CD4-positive, alpha-beta T cell treated with Interleukin-4 for 1 hour (primary cell): ENCODE data around the gene DLEC1.
"Not testable (repeated sequence)": the region's sequence is repeated elsewhere in the genome, so short reads cannot be mapped to it uniquely, and the experiment has no call there.

Experiments used
- DNase-seq, 2 donors: peaks; one replicate each; pipeline ENCODE4 v3.0.0-alpha.2; 2020 to 2022

Gene DLEC1

DNA sequence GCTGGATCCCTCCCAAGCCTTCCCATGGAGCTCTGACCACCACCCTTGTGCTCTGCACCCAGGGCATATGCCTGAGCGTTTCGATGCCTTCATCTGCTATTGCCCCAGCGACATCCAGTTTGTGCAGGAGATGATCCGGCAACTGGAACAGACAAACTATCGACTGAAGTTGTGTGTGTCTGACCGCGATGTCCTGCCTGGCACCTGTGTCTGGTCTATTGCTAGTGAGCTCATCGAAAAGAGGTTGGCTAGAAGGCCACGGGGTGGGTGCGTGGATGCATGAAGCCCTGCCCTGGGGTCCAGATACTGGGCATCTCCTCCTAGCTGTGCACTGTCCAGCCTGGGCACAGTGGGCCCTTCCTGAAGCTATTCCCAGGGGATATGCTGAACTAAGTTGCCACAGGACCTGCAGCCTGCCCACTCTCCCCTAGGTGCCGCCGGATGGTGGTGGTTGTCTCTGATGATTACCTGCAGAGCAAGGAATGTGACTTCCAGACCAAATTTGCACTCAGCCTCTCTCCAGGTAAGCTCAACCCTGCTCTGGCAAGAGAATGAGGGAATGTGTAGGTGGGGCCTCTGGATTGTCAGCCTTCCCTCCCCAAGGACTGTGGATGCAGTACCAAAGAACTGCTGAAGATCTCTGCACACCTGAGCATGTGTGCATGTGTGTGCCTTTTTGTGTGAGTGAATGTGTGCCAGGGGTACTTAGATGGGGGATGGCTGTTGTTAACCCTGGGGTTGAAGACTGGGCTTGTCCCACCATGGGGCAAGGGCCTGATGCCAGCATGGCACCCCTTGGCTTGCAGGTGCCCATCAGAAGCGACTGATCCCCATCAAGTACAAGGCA lies 101.5 kb downstream of the DLEC1 start:
- no peak for DNase-seq

DNA sequence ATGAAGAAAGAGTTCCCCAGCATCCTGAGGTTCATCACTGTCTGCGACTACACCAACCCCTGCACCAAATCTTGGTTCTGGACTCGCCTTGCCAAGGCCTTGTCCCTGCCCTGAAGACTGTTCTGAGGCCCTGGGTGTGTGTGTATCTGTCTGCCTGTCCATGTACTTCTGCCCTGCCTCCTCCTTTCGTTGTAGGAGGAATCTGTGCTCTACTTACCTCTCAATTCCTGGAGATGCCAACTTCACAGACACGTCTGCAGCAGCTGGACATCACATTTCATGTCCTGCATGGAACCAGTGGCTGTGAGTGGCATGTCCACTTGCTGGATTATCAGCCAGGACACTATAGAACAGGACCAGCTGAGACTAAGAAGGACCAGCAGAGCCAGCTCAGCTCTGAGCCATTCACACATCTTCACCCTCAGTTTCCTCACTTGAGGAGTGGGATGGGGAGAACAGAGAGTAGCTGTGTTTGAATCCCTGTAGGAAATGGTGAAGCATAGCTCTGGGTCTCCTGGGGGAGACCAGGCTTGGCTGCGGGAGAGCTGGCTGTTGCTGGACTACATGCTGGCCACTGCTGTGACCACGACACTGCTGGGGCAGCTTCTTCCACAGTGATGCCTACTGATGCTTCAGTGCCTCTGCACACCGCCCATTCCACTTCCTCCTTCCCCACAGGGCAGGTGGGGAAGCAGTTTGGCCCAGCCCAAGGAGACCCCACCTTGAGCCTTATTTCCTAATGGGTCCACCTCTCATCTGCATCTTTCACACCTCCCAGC lies 102.4 kb downstream of the DLEC1 start:
- no peak for DNase-seq

DNA sequence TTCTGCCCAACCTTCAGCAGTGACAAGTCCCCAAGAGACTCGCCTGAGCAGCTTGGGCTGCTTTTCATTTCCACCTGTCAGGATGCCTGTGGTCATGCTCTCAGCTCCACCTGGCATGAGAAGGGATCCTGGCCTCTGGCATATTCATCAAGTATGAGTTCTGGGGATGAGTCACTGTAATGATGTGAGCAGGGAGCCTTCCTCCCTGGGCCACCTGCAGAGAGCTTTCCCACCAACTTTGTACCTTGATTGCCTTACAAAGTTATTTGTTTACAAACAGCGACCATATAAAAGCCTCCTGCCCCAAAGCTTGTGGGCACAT lies 102.9 kb downstream of the DLEC1 start:
- DNase-seq, result no peak

DNA sequence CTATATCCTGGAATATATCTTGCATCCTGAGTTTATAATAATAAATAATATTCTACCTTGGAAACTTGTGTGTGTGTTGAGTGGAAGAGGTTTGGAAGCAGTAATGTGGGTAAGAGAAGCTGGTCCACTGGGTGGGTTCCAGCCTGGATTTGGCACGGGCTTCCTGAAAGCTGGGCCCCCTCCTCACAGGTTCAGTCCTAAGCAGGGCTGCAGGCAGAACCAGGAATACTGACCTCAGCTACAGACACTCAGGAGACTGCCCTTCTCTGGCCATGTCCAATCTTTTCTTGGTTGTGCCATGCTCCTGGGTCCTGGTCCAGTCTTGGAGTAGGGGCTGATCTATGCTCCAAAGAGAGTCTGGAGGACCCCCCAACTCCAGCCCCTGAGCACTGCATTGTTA lies 104.0 kb downstream of the DLEC1 start:
- DNase-seq, result no peak

DNA sequence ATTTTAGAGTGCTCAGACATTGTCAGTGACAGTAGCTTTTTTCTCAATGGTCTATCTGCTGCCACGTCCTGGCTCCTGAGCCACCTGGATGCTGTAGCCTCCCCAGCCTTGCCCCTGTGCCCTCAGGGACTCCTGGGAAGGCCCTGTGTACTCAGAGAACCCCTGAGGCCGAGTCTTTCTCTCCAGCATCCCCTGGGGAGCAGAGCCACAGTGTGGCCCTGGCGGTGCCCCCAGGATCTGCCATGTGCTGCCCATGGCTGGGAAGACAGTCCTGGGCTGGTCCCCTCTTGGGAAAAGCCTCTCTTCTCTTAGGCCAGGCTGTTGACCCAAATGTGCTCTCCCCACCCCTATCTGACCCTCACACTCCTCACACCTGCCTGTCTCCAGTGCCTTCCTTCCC lies 104.5 kb downstream of the DLEC1 start:
- DNase-seq, result no peak

DNA sequence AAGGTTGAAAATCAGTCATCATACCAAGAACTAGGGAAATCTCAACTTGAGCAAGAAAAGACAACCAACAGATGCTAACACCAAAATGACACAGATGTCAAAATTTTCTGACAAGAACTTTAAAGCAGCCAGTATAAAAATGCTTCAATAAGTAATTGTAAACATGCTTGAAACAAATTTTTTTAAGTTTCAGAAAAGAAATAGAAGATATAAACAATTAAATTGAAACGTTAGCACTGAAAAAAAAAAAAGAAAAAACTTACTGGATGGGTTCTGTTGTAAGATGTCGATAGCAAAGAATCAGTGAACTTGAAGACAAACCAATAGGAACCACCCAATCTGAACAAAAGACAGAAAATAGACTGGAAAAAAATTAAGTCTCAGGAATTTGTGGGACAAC lies 107.5 kb downstream of the DLEC1 start:
- no peak for DNase-seq

DNA sequence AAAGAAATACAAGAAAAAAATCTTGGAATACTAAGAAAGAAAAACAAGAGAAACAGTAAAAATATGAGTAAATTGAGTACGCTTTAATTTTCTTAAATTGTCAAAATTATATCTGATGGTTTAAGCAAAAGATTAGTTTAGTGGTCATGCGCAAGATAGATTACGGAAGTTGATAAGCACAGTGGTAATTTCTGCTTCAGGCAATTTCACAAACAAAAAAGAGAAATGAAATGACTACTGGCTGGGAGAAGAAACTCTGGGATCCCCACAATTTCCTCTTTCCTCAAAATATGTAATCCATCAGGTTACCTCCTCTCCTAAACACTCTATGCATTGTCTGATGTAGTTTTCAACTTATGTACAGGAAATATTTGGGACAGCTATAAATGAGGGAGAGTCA lies 108.4 kb downstream of the DLEC1 start:
- DNase-seq, result no peak

DNA sequence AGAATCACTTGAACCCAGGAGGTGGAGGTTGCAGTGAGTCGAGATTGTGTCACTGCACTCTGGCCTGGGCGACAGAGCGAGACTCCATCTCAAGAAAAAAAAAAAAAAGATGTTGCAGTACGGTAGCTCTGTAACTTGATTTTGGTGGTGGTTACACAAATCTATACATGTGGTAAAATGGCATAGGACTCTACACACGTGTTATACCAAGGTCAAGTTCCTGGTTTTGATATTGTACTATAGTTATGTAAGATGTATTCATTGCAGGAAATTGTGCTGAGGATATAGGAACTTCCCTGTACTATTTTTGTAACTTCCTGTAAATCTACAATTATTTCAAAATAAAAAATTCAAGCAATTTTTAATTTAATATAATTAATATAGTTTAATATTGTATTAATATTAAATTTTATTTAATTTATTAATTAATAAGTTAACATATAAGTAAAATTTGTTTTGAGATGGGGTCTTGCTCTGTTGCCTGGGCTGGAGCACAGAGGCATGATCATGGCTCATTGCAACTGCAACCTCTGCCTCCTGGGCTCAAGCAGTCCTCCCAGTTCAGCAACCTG lies 109.4 kb downstream of the DLEC1 start:
- DNase-seq, result no peak

DNA sequence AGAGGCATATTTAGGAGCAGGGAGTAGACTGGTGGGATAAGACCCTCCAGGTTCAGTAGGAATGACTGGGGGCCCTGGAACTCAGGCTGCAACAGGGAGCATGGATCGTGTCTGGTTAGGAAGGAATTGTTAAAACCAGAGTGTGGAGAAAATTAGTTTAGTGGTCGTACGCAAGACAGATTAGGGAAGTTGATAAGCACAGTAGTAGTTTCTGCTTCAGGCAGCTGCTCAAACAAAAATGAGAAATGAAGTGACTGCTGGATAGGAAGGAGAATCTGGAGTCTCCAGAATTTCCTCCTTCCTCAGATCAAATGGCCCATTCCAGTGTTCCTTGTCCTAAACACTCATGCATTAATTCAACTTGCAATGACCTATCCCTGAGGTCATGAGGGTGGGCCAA lies 110.7 kb downstream of the DLEC1 start:
- no peak for DNase-seq

DNA sequence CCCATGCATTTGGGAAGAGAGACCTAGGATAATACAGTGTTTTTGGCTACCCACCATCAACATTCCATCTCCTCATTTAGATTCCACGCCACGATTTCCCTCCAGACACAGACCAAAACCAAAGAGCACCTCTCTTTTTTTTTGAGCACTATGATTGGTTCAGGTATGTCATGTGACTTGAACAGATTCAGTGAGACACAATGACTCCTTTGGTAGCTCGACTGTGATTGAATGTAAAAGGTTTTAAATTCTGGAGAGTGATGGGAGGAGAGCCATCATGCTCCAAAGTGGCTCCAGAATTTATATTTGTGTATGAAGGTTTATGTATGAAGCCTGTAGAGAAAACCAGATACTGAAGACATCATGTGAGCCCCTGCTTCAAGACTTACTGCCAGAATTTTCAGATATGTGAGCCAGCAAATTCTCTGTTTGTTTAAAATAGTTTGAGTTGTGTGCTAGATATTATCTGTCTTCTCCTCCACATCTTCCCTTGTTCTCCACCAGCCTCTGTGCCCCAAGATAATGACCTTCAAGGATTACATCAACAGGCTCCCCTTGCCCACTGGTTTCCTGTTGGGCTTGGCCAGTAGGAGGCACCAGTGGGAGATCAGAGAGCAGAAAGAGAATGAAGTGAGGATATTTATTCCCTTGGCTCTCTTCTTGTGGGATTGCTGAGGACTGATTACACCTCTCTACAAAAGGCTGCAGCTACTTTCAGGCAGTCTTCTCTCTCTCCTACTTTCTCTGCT lies 111.9 kb downstream of the DLEC1 start:
- no peak for DNase-seq

DNA sequence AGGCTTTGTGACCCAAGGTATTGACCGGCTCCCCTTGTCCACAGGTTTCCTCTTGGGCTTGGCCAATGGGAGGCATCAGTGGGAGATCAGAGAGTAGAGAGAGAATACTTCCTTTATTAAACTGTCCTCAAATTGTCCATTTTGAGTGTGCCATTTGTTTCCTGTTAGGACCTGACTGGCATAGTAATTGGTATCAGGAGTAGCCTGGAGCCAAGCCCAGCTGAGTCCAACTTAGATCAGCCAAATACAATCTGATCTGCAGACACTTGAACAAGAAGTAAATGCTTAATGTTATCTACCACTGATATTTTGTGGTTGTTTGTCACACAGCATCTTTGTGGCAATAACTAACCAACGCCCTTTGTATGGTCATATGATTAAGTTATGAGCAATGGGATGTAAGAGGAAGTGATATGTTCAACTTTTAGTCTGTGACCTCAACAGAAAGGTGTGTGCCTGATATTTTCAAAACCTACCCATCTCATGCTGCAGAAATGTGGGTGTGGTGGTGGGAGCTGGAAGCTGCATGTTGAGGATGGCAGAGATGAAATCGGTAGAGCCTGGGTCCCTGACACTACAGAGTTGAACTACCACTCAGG lies 112.8 kb downstream of the DLEC1 start:
- peak in 1 of 2 donors; percentile 56 for DNase-seq

DNA sequence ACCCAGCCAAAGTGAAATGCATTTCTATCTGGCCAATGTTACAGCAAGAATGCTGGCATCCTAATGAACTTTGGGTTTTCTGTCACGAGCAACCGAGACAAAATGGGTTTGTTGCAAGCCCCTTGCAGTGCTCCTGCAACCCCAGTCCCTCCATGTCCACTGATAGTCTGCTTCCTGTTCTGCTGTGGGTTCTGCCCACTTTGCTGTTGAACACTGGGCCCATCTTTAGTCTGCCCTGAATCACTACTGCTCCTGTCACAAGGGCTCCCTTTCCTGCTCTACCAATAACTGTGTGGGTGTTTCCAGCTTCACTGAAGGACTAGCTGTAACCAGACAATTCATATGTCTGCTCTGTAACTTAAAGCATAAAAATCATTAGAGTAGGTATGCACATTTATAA lies 113.6 kb downstream of the DLEC1 start:
- DNase-seq, result no peak

DNA sequence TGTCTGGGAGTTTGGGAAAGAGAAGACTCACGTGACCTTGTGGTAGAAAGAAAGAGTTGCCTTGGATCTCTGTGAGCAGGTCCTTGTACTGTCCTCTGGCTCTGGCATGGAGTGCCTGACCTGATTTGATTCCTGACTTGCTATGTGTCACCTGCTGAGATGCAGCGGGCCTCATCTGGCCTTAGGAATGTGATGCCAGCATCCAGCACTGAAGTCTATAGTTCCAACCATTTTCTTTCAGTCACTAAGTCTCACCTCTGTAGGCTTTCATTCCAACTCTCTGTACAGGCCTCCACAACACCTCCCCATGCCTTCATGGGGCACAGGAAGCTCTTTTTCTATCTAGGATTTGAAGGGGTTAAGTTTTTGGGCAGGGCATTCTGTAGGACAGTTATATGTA lies 114.2 kb downstream of the DLEC1 start:
- no peak for DNase-seq

DNA sequence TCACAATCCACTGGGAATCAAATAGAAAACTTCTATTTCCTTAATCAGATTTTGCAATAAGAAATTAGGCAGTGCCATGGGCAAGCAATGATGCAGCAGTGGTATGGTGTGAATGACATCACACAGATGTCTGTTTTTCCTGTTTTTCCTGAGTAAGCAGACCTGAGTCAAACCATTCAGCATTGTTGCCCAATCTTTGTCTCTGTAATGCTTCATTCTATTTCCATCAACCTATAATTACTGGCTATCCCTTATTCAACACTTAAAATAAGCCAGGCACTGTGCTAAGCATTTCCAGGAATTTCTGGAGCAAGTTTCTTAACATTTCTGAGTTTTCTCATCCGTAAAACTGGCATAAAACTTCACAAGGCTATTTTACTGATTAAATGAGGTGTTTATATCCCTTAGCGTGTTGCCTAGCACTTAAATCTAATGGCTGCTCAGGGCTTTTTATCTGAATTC lies 115.1 kb downstream of the DLEC1 start:
- peak in 1 of 2 donors; percentile 48 for DNase-seq

DNA sequence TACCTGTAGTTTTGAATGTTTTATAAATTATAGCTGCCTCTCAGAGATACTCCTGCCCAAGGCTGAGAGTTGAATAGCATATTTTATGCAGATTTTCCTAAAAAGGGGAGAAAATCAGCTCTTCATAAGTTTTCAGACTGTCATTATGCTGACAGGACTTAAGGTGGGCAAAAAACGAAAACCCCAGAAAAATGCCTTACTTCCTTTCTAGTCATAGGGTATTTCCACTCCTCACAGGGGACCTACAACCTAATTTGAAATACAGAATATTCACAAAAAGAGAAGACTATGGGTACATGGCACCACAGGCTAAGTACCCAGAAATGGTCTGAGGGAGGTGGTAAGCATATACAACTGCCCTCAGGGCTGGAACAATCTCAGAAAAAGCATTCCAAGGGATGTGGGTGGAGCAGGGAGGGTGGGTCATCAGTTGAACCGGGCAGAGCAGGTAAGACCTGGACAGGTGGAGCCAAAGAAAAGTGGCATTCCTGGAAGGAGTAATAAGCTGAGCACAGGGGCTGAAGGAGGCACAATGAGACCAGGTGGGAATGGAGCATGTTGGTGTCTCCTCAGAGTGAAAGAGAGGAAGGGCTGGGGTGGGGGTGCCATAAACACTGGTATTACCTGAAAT lies 115.7 kb downstream of the DLEC1 start:
- DNase-seq, result no peak

DNA sequence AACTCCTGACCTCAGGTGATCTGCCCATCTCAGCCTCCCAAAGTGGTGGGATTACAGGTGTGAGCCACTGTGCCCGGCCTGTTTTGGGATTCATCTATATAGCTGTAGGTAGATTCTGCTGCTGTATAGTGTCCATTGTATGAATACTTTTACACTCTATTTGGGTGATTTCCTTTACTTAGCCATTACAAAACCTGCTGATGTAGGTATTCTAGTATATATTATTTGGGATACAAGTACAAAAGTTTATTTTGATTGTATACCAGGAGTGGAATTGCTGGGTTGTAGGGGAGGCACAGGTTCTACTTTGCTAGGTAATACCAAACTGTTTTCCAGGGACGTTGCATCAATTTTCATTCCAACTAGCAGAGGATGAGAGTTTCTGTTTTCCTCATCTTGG lies 116.8 kb downstream of the DLEC1 start:
- no peak for DNase-seq

DNA sequence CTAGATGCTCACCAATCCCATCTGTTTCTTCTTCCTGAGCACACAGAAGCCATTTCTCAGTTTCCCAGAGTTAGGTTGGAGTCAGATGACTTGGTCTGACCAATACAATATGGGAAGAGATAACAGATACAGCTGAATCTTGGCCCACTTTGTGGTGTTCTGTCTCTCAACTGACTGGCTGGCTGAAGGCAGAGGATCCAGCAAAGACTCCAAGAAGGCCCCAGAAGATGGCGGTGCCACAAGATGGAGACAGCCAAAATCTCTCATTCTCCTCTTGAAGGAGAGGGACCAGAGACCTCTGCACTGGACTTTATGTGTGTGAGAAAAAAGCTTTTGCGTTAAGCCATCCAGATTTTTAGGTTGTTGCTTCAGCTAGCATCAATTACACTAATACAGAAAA lies 118.1 kb downstream of the DLEC1 start:
- DNase-seq, result no peak

DNA sequence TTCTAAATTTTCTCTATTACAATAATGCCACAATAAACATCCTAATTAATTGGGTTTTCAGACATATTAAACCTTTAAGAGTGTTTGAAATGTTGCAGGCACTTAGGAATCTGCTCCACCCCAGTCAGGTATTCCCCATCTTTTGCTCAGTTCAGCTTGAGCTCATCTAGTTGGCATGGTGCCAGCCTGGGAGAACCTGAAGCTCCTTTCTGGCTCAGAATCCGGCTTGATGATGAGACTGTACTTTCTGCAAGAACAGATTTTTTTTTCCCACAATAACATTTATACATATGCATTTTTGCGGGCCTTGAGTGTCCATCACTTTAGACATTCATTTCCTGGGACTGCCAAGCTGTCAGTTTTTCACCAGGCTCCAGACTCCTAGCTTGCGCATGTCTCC lies 118.6 kb downstream of the DLEC1 start:
- DNase-seq, result no peak

DNA sequence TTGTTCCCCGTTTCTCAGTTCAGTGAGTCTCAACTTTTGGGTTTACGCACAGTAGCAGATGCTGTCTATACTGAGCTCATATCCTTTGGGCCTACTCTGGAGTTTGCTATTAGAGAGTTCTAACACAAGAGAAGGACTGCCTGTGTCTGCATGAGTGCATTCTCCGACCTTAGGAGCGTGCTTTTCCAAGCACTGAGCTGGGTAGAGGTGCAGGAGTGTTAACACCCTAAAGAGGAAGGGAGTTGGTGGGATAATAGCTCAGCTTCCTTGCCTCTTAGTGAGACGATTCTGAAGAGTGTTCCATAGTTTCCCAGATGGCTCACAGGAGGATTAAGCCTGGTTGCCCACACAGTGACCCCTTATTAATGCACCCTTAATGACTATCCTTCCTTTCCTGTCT lies 119.5 kb downstream of the DLEC1 start:
- no peak for DNase-seq

DNA sequence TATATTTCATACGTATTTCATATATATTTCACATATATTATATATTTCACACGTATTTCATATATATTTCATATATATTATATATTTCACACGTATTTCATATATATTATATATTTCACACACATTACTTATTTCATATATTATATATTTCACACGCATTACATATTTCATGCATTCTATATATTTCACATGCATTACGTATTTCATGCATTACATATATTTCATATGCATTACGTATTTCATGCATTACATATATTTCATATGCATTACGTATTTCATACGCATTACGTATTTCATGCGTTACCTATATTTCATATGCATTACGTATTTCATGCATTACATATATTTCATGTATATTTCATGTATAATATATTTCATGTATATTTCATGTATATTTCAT lies 121.7 kb downstream of the DLEC1 start:
- not testable (repeated sequence) for DNase-seq

DNA sequence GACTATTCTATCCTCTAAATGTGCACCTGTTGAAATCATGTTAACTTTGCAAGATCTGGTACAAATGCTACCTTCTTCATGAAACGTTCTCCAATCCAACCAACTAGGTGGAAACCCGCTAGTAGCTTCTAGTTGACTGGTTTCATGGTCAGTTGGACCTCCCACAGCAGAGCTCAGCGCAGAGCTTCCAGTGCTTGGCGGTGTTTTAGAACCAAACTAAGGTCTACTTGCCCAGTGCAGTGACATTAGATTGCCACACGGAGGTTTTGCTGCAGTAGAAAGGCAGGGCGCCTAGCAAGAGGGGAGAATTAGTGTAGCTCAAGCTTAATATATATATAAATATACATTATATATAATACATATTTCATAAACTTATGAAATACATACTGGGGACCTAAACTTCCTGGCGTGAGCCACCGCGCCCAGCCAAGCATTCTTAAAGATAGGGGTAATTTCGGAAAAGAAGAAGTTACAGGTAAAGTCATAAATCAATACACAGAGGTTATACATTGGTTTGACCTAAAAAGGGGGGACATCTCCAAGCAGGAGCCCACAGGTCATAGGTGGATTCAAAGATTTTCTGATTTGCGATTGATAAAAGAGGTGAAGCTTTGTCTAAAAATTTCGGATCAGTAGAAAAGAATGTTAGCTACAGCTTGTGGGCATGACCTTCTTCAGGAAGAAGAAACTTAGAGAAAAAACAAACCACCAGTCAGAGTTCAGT lies 124.3 kb downstream of the DLEC1 start:
- DNase-seq, result peak in 1 of 2 donors; percentile 28
